ENCODE data around the gene LRIT1.

Gene LRIT1

DNA sequence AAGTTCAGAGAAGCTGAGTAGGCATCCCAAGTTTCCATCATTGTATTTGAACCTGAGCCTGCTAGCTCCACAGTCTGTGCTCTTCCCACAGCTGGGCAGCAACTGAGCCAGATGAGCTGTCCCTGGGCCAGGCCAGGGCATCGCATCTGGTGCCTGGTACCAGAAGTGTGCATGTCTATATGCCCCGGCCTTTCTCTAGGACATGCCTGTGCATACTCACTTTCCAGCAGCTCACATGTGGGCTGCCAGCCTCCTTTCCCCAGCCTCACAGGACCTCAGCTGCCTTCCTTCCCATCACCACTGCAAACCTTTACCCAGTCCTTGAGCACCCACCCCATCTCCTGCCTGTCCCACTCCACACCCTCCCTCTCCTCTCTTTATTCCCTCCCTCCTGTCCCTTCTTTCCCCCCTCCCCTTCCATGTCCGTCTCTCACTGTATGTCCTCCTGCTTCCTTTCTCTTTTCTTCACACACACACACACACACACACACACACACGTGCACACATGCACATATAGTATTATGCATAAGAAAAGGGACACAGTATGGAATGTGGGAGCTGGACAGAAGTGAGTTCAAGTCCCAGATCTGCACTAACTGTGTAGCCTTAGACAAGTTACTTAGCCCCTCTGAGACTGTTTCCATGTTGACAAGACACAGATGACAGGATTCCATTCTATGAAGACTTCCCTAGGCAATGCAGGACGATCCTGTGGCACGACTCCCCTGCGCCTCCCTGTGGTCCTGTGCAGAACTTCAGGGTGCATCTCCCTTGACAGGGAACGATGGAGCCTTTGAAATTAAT is 36.1 kb downstream of the LRIT1 start:
- no peaks in the 10 kb centered on the region for H3K36me3 Mint-ChIP-seq (ENCODE audit: low read depth)
- TF ChIP-seq, protein P1, sequence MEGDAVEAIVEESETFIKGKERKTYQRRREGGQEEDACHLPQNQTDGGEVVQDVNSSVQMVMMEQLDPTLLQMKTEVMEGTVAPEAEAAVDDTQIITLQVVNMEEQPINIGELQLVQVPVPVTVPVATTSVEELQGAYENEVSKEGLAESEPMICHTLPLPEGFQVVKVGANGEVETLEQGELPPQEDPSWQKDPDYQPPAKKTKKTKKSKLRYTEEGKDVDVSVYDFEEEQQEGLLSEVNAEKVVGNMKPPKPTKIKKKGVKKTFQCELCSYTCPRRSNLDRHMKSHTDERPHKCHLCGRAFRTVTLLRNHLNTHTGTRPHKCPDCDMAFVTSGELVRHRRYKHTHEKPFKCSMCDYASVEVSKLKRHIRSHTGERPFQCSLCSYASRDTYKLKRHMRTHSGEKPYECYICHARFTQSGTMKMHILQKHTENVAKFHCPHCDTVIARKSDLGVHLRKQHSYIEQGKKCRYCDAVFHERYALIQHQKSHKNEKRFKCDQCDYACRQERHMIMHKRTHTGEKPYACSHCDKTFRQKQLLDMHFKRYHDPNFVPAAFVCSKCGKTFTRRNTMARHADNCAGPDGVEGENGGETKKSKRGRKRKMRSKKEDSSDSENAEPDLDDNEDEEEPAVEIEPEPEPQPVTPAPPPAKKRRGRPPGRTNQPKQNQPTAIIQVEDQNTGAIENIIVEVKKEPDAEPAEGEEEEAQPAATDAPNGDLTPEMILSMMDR (IDR thresholded peaks at IDR 0.05): peak; percentile 89
- DNase-seq: peak; percentile 79
- no peaks in the 10 kb centered on the region for H3K4me1 Mint-ChIP-seq
- H3K27ac Mint-ChIP-seq: no peak overlapping the region
- no peaks in the 10 kb centered on the region for H3K9me3 Mint-ChIP-seq
- H3K27me3 Mint-ChIP-seq (ENCODE audit: low read depth, poor library complexity): peaks cover 22% of the 10 kb centered on the region
- no peak overlapping the region for H3K4me3 Mint-ChIP-seq

DNA sequence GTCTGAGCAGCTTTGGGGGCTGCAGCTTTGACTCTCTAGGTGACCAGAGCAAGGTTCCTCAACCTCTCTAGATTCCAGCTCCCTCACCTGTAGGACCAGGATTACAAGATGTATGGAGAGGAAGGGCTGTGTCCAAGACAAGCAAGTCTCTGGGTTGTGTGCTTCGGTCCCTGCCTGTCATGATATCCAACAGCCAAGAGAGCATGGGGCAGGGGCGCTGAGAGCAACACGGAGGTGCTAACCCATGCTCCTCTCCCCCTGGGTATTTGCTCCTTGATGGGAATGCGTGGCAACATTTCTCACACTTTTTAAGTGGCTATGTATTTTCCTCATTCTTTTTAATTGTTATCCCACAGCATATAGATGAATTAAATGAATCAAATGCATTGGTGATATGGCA is 36.7 kb downstream of the LRIT1 start:
- Mint-ChIP-seq H3K36me3 (ENCODE audit: low read depth) (no peaks in the 10 kb centered on the region), H3K4me1 (no peaks in the 10 kb centered on the region), H3K27me3 (ENCODE audit: low read depth, poor library complexity) (peaks cover 23% of the 10 kb centered on the region), H3K9me3 (no peaks in the 10 kb centered on the region), H3K4me3 (no peak overlapping the region), H3K27ac (no peak overlapping the region)
- no peak for DNase-seq
- TF ChIP-seq, protein P1 (IDR thresholded peaks at IDR 0.05): no peak

DNA sequence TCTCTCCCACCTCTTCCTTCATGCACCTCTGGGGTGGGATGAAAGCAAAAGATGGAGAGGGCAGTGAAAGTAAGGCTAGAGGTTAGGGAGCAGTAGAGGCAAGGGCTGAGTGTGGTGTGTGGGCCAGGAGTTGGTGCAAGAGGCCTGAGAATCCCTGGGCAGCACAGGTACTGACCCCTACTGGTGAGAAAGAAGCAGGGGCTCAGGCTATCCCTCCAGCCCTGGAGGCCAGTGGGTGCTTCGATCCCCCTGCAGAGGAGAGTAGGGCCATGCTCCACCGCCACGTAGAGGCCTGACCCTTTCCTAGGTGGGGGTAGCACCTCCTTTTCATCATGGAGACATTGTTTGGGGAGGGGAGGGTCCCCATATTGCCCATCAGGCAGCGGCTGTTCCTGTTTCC is 37.2 kb downstream of the LRIT1 start:
- no peaks in the 10 kb centered on the region for H3K9me3 Mint-ChIP-seq
- H3K4me1 Mint-ChIP-seq: no peaks in the 10 kb centered on the region
- no peak for DNase-seq

DNA sequence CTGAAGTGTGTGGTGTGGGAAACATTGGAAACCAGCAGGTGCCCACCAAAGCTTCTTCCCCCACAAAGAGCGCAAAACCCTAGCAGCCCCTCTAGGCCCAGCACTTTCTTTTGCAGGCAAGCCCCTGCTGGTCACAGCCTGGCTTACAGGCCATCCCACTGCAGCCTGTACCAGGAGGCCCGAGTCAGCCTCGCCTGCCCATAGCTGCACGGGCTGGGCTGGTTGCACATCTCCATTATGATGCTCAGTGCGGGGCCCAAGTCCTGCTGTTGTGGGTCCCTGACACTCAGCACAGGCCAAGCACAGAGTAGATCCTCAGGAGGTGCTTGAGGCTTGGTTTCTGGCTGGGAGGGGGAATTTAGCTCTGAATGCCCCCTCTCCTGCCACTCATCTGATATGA is 39.0 kb downstream of the LRIT1 start:
- Mint-ChIP-seq H3K4me1 (no peaks in the 10 kb centered on the region), H3K9me3 (no peaks in the 10 kb centered on the region), H3K4me3 (no peak overlapping the region), H3K27me3 (ENCODE audit: low read depth, poor library complexity) (peaks cover 31% of the 10 kb centered on the region), H3K27ac (no peak overlapping the region), H3K36me3 (ENCODE audit: low read depth) (no peaks in the 10 kb centered on the region)
- DNase-seq: no peak
- TF ChIP-seq, protein P1 (IDR thresholded peaks at IDR 0.05): no peak

More for the DNA sequence above, 37.2 kb downstream of the LRIT1 start:
- TF ChIP-seq, protein P1 (IDR thresholded peaks at IDR 0.05): peak; percentile 25
- H3K4me3 Mint-ChIP-seq: no peak overlapping the region
- H3K36me3 Mint-ChIP-seq (ENCODE audit: low read depth): no peaks in the 10 kb centered on the region
- H3K27ac Mint-ChIP-seq: no peak overlapping the region
- H3K27me3 Mint-ChIP-seq (ENCODE audit: low read depth, poor library complexity): peaks cover 25% of the 10 kb centered on the region

DNA sequence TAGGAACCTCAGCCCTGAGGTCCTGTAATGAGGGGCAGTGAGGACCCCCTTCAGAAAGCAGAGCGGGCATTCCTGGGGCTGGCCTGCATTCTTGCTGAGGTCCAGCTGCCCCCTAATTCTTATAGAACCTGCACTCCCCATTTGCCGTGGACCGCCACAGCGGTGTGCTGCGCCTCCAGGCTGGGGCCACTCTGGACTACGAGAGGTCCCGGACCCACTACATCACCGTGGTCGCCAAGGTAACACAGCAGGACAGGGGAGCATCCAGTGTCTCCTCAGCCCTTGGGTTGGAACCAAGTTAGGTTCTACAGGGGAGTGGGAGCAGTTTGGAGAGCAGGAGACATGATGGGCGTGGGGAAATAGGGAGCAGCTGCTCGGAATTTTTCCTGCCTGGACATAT is 39.7 kb downstream of the LRIT1 start:
- TF ChIP-seq, protein P1 (IDR thresholded peaks at IDR 0.05): no peak
- no peaks in the 10 kb centered on the region for H3K36me3 Mint-ChIP-seq (ENCODE audit: low read depth)
- H3K4me3 Mint-ChIP-seq: no peak overlapping the region
- H3K9me3 Mint-ChIP-seq: no peaks in the 10 kb centered on the region
- no peak for DNase-seq
- H3K27me3 Mint-ChIP-seq (ENCODE audit: low read depth, poor library complexity): peaks cover 31% of the 10 kb centered on the region
- no peak overlapping the region for H3K27ac Mint-ChIP-seq
- no peaks in the 10 kb centered on the region for H3K4me1 Mint-ChIP-seq

DNA sequence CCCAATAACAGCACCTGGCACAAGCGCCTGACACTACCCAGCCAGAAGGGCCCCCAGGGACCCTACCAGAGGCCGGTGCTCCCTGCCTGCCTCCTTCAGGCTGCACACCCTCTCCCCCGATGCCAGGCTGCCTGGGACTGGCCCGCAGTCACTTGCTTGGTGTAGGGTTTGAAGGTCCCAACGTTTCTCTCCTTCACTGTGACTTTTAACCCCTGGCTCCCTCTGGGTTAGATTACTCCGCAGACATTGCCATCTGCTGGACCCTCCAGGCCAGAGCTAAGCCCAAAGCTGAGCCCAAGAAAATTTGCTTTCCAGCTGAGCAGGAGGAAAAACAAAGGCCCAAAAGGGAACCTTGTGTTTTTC is 40.1 kb downstream of the LRIT1 start:
- no peak overlapping the region for H3K27ac Mint-ChIP-seq
- no peaks in the 10 kb centered on the region for H3K9me3 Mint-ChIP-seq
- DNase-seq: no peak
- no peaks in the 10 kb centered on the region for H3K4me1 Mint-ChIP-seq
- TF ChIP-seq, protein P1 (IDR thresholded peaks at IDR 0.05): no peak
- no peak overlapping the region for H3K4me3 Mint-ChIP-seq
- H3K27me3 Mint-ChIP-seq (ENCODE audit: low read depth, poor library complexity): peaks cover 31% of the 10 kb centered on the region
- no peaks in the 10 kb centered on the region for H3K36me3 Mint-ChIP-seq (ENCODE audit: low read depth)
